GM23248 (cell line): ENCODE results near the gene DIAPH3.

Experiments used
- EZH2 ChIP-seq: fragments of 200-600 bp; sonication (generic); IDR thresholded peaks from 2 replicates; pipeline ENCODE4 v1.6.1; 2018; ENCODE audit warnings: antibody characterized with exemption, mild to moderate bottlenecking; ENCODE audit not compliant: insufficient read depth, poor library complexity, severe bottlenecking
- EZH2phosphoT487 ChIP-seq: fragments of 200-600 bp; sonication (generic); IDR thresholded peaks from 2 replicates; pipeline ENCODE4 v1.6.1; 2018; ENCODE audit warnings: antibody characterized with exemption, moderate library complexity, mild to moderate bottlenecking, low read depth; ENCODE audit not compliant: insufficient read depth

GRCh38 chr13:59997976-59998375 is 165.8 kb downstream of the DIAPH3 start:
- TF ChIP-seq EZH2phosphoT487 (no peak), EZH2 (no peak)
